Activated gamma-delta T cell (primary cell): ENCODE results near the gene PACS2.
"Not testable (repeated sequence)": the region's sequence is repeated elsewhere in the genome, so short reads cannot be mapped to it uniquely, and the experiment has no call there.

Experiments
- DNase-seq: peaks from one replicate; lab custom pipeline; 2025; lab: John Stamatoyannopoulos, UW

Gene PACS2

GRCh38 chr14:105288936-105289335 lies 25.6 kb upstream of the PACS2 start:
- DNase-seq: not testable (repeated sequence)

- DNase-seq: peak; percentile 40
Measured at GRCh38 chr14:105290621-105291346, 23.8 kb upstream of the PACS2 start.

GRCh38 chr14:105292826-105293711 lies 21.5 kb upstream of the PACS2 start:
- DNase-seq: no peak

- peak; percentile 43 for DNase-seq
Measured at GRCh38 chr14:105294142-105294597, 20.4 kb upstream of the PACS2 start.

GRCh38 chr14:105297311-105297710 lies 17.2 kb upstream of the PACS2 start:
- DNase-seq: not testable (repeated sequence)

- peak; percentile 46 for DNase-seq
Measured at GRCh38 chr14:105299654-105300541, 14.7 kb upstream of the PACS2 start.

GRCh38 chr14:105300542-105301102 lies 13.9 kb upstream of the PACS2 start, which contains the start of gene BRF1:
Gene BRF1 (minus strand): TSS chr14:105301001. CDS start chr14:105300629, 372 bp downstream.
- peak; percentile 93 for DNase-seq

- DNase-seq: peak; percentile 96
Measured at GRCh38 chr14:105301103-105301914, 13.2 kb upstream of the PACS2 start.

GRCh38 chr14:105301915-105302249 lies 12.7 kb upstream of the PACS2 start:
- not testable (repeated sequence) for DNase-seq

- DNase-seq: no peak
Measured at GRCh38 chr14:105303949-105304348, 10.6 kb upstream of the PACS2 start.

GRCh38 chr14:105304565-105304964 lies 10.0 kb upstream of the PACS2 start:
- no peak for DNase-seq

- no peak for DNase-seq
Measured at GRCh38 chr14:105305345-105305744, 9.2 kb upstream of the PACS2 start.

- no peak for DNase-seq
Measured at GRCh38 chr14:105305791-105306190, 8.8 kb upstream of the PACS2 start.

GRCh38 chr14:105307052-105307727 lies 7.4 kb upstream of the PACS2 start:
- no peak for DNase-seq

- DNase-seq: no peak
Measured at GRCh38 chr14:105309371-105309770, 5.2 kb upstream of the PACS2 start.

- DNase-seq: no peak
Measured at GRCh38 chr14:105311838-105312237, 2.7 kb upstream of the PACS2 start.

GRCh38 chr14:105312973-105313372 lies 1.6 kb upstream of the PACS2 start:
- DNase-seq: no peak

GRCh38 chr14:105313381-105314286 lies 914 bp upstream of the PACS2 start:
- DNase-seq: peak; percentile 62

GRCh38 chr14:105315211-105315721 lies 718 bp downstream of the PACS2 start:
- DNase-seq: peak; percentile 45
